GM12891 (cell line): ENCODE data around the gene CST3.

Experiments
- DNase-seq: peaks from one replicate; pipeline ENCODE4 v3.0.0; 2011; ENCODE audit warnings: low spot score; ENCODE audit not compliant: insufficient read length
- FAIRE-seq: peaks from 2 replicates; lab custom pipeline; 2011; peaks lifted over from hg19 to GRCh38; lab: Jason Lieb, UNC
- PAX5 ChIP-seq: IDR thresholded peaks from 2 replicates; pipeline ENCODE4 v1.6.1; 2011; ENCODE audit warnings: low read length, moderate library complexity, mild to moderate bottlenecking; ENCODE audit not compliant: insufficient read depth, severe bottlenecking
- POLR2A ChIP-seq: IDR thresholded peaks from 2 replicates; pipeline ENCODE4 v1.6.1; 2011; ENCODE audit warnings: low read depth, low read length, control low read depth
- POLR2AphosphoS5 ChIP-seq: IDR thresholded peaks from 2 replicates; pipeline ENCODE4 v1.6.1; 2011; ENCODE audit warnings: low read depth, low read length, control low read depth
- POU2F2 ChIP-seq: IDR thresholded peaks from 2 replicates; pipeline ENCODE4 v1.6.1; 2011; ENCODE audit warnings: low read depth, mild to moderate bottlenecking, control low read depth, low read length, moderate library complexity
- SPI1 ChIP-seq: IDR thresholded peaks from 2 replicates; pipeline ENCODE4 v1.6.1; 2011; ENCODE audit warnings: low read depth, low read length, control low read depth
- TAF1 ChIP-seq: IDR thresholded peaks from 2 replicates; pipeline ENCODE4 v1.6.1; 2011; ENCODE audit warnings: low read depth, low read length, control low read depth

The CST3 gene

DNA sequence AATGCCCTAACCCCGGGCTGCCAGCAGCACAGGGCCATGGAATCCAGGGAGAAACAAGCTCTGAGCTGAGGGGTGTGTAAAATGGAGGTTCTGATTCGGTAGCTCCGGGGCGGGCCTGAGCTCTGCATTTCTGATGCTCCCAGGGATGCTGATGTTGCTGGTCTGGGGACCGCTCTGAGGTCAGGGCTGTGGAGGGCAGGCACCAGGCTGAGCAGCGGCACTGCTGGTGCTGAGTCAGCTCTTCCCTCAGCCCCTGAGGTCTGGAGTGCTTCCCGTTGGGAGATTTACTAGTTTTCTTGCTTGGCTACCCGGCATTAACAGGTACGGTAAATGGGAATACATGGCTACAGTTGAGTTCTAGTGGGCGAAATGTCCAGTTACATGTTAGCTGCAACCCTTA, 18.6 kb upstream of the CST3 start:
- no peak for DNase-seq
- TF ChIP-seq POU2F2 (no peak), TAF1 (no peak), SPI1 (no peak), POLR2AphosphoS5 (no peak), PAX5 (no peak), POLR2A (no peak)
- no peak for FAIRE-seq

DNA sequence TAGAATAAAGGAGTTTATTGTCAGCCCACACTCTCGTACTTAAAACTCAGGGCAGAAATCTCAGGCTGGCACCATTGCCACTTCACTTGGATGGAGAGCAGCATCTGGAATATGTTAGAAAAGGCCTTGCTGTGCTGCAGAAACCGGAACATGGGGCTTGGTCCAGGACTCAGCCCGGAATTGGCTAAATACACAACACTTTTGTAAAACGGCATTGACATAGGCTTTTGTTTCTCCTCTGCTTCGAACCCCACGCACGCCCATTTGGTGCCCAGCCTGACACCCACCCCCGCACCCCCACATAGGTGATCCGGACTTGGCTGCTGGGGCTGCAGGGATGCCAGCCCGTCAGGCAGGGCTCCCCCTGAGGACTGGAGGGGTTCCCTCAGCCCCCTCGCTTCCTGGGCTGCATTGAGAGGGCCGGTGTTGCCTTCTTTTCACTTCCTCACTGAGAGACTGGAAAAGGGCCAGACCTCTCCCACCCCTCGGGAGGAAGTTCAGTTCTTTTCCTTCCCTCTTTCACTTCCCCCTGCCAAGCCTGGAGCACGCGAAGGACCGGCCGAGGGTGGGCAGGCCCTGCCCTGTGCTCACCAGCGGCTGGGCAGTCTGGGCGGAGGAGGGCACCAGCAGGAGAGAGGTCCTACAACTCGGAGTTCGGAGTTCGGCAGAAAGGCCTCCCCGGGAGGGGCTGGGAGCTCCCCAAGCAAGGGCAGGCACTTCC, 17.9 kb upstream of the CST3 start:
- DNase-seq, result no peak
- no peak for FAIRE-seq
- TF ChIP-seq POU2F2, result no peak
- peak; percentile 71 for TF ChIP-seq SPI1
- no peak for TF ChIP-seq POLR2A
- TF ChIP-seq POLR2AphosphoS5, result no peak
- no peak for TF ChIP-seq PAX5
- TF ChIP-seq TAF1, result no peak

DNA sequence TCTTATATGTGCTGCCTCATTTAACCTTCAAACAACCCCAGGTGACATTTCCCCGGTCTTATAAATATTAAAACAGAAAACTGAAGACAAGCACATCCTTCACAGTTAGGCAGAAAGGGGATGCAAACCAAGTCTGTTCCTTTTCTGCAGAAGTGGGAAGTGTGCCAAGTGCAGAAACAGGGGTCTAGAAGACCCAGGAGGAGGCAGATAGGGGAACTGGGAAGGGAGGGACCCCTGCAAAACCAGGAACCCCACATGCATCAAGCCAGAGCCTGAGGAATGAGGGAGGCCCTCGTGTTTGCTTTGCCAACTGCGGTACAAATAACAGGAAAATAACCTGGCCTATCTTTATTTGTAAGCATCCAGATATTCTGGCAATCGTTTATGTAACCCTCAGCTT, 17.0 kb upstream of the CST3 start:
- TF ChIP-seq POLR2AphosphoS5 (no peak), PAX5 (no peak), POU2F2 (no peak), SPI1 (no peak), TAF1 (no peak), POLR2A (no peak)
- FAIRE-seq (no peak), DNase-seq (no peak)

DNA sequence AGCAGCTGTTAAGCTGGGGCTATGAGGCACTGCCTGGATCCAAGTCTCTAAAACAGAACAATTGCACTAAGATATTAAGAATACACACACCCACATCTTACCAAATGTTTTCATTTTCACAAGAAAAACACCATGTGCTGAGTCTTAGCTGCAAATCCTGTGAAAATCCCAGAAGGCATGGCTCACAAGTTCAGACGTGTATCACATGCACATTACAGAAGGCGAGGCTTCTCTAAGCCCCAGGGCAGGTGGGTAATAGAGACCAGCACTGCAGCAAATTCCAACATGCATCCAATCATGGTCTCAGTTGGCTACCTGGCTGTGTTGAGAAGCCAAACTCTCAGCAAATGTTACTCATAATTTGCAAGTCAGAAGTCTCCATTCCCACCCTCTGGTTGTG, 16.2 kb upstream of the CST3 start:
- no peak for DNase-seq
- TF ChIP-seq POLR2AphosphoS5 (no peak), TAF1 (no peak), SPI1 (no peak), PAX5 (no peak), POU2F2 (no peak), POLR2A (no peak)
- FAIRE-seq, result peak; percentile 28

DNA sequence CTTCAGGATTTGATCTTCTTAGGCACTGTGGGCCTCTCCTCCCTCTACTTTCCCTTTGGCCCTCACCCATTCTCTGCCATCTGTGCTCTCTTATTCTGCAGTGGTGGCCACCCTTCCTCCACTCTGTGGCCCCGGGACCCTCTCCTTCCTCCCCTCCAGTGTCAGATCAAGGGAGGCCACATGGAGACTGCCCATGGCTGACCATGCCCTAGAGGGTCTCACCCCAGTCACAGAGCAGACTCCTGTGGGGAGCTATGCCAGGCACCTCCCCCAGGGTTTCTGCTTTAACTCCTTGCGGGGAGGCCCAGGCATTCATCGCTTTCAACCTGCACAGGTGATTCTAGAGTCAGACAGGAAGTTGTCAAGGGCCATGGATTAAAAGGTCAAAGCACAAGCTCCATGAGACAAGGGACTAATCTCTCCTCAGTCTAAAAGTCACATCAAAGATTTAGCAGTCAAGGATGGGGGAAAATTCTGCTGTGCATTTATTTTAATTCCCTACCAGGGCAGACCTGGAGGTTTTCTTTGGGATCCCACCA, 15.7 kb upstream of the CST3 start:
- TF ChIP-seq POU2F2, result no peak
- no peak for TF ChIP-seq TAF1
- no peak for TF ChIP-seq PAX5
- TF ChIP-seq SPI1, result no peak
- no peak for TF ChIP-seq POLR2A
- no peak for TF ChIP-seq POLR2AphosphoS5
- no peak for DNase-seq
- no peak for FAIRE-seq

DNA sequence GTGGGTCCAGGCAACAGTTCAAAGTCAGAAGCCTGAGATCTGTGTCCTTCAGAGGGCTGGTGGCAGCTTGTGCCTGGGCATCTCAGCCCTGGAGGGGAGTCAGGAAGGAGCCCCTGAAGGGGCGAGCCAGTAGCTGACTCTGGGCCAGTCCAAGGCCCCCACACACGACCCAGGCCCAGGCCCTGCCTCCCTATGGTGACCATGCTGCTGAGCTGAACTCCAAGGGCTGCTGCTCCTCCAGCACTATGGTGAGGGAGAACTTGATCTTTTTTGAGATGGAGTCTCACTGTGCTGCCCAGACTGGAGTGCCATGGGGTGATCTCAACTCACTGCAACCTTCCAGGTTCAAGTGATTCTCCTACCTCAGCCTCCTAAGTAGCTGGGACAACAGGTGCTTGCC, 15.2 kb upstream of the CST3 start:
- FAIRE-seq (no peak), DNase-seq (no peak)
- no peak for TF ChIP-seq PAX5
- TF ChIP-seq POLR2AphosphoS5, result no peak

DNA sequence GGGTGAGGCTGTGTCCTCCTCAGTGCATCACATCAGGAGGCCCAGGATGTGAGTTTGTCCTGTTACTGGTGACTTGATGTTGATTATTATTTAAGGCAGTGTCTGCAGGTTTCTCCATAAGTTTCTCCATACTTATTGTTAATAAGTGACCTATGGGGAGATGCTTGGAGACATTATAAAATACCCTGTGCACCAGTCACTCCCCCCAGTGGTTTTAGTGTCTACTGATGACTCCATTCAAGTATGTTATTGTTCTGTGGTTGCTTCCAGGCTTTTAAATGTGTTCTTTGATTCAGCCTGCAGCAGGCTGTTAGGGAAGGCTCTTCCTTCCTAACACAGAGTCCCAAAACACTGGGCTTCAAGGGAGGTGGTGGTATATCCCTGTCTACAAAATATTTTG, 14.6 kb upstream of the CST3 start:
- no peak for TF ChIP-seq TAF1
- TF ChIP-seq POU2F2, result no peak
- no peak for TF ChIP-seq POLR2A
- TF ChIP-seq SPI1, result no peak
- no peak for TF ChIP-seq POLR2AphosphoS5
- TF ChIP-seq PAX5, result no peak
- no peak for DNase-seq
- FAIRE-seq, result no peak

DNA sequence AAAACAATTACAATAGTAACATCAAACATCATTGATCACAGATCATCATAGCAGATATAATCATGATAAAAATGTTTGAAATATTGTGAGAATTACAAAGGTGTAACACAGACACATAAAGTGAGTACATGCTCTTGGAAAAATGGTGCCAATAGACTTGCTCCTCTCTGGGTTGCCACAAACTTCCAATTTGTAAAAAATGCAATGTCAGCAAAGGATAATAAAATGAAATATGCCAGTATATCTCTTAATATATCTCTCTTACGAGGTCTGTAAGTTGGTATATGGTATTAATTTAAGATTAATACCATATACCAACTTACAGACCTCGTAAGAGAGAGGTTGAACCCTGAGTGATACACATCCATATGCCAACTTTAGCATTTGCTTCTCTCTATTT, 13.4 kb upstream of the CST3 start:
- TF ChIP-seq POU2F2 (no peak), POLR2A (no peak), TAF1 (no peak), PAX5 (no peak), SPI1 (no peak), POLR2AphosphoS5 (no peak)
- DNase-seq (no peak), FAIRE-seq (no peak)

DNA sequence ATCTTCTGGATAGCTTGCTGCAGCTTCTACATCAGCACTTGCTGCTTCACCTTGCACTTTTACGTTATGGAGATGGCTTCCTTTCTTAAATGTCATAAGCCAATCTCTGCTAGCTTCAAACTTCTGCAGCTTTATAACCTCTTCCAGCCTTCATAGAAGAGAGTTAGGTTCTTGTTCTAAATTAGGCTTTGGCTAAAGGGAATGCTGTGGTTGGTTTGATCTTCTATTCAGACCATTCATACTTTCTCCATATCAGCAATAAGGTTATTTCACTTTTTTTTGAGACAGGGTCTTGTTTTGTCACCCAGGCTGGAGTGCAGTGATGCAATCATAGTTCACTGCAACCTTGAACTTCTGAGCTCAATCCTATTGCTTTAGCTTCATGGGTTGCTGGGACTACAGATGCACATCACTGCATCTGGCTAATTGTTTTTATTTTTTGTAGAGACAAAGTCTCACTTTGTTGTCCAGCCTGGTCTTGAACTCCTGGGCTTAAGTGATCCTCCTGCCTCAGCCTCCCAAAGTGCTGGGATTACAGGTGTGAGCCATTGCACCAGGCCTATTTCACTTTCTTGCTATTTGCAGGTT, 12.2 kb upstream of the CST3 start:
- no peak for FAIRE-seq
- no peak for TF ChIP-seq POU2F2
- TF ChIP-seq SPI1, result no peak
- TF ChIP-seq POLR2A, result no peak
- TF ChIP-seq PAX5, result no peak
- TF ChIP-seq POLR2AphosphoS5, result no peak
- no peak for TF ChIP-seq TAF1
- no peak for DNase-seq

DNA sequence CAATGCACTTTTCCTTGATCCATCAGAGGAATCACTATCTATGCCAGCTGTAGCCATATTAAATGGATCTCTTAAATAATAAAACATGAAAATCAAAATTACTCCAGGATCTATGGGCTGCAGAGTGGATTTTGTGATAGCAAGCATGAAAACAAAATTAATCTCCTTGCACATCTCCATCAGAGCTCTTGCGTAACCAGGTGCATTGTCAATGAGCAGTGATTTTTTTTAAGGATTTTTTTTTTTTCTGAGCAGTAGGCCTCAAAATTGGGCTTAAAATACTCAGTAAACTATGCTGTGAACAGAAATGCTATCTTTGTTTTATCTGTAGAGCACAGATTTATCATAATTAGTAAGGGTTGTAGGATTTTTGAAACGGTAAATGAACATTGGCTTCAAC, 11.5 kb upstream of the CST3 start:
- no peak for TF ChIP-seq POU2F2
- no peak for TF ChIP-seq POLR2AphosphoS5
- no peak for TF ChIP-seq POLR2A
- FAIRE-seq, result no peak
- DNase-seq, result no peak
